NCI-H2029 (cell line): ENCODE measurements around the gene SPX.

Source experiments
- DNase-seq: peaks from one replicate; lab custom pipeline; 2025; lab: John Stamatoyannopoulos, UW

SPX gene, protein sequence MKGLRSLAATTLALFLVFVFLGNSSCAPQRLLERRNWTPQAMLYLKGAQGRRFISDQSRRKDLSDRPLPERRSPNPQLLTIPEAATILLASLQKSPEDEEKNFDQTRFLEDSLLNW

GRCh38 chr12:21526053-21526452, at the start of gene SPX:
TSS of gene SPX (plus strand) at chr12:21526296. CDS start at chr12:21526473, 177 bp downstream.
- DNase-seq = no peak

DNA sequence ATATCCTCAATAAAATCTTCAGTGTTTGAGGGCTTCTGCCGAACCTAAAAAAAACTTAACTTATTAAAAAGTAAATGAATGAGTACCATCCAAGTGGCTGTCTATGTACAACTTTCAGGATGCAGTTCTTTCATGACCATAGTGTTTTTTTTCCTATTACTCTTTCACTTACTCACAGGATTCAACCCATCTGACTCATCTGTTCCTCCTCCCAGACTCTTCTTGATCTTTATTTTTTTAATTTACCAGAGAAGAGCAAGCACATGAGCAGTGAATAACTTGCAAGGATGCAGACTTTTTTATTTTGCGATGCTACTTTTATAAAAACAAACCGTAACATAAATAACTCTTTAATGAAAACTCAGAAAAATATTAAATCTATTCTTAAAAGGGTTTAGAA, 49.1 kb upstream of the SPX start:
- no peak for DNase-seq

GRCh38 chr12:21478756-21479455, 47.2 kb upstream of the SPX start:
- DNase-seq = no peak

DNA sequence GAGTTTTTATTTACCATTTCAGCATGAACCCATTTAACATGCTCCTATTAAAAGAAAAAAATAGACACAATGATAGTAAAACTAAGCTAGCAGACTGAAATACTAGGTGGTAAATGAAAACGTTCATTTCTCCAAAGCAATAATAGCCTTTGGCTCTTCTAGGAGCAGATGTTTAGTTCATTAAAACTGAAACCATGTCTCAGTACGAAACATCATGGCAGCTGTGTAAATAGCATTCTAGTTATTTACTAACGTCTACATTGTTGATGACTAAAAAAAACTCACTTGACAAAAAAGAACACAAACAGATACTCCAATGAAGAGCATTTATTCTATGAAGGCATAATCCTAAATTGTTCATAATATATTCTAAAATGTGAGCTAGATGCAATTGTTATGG, 42.6 kb upstream of the SPX start:
- peak; percentile 84 for DNase-seq

DNA sequence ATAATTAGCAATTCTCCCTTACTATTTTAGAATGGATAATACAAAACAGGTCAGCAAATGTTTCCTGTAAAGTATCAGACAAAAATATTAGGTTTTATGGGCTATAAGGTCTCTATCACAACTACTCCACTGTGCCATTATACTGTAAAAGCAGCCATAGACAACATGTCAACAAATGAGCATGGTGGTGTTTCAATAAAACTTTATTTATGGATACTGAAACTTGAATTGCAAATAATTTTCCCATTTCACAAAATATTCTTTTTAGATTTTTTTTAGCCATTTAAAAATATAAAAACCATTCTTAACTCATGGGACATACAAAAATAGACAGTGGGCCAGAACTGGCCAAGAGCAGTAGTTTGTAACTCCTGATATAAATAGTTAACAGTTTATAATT, 40.1 kb upstream of the SPX start:
- no peak for DNase-seq

- no peak for DNase-seq
Observed at GRCh38 chr12:21499765-21500164, 26.3 kb upstream of the SPX start.

GRCh38 chr12:21500786-21501257, 25.3 kb upstream of the SPX start:
- no peak for DNase-seq

DNA sequence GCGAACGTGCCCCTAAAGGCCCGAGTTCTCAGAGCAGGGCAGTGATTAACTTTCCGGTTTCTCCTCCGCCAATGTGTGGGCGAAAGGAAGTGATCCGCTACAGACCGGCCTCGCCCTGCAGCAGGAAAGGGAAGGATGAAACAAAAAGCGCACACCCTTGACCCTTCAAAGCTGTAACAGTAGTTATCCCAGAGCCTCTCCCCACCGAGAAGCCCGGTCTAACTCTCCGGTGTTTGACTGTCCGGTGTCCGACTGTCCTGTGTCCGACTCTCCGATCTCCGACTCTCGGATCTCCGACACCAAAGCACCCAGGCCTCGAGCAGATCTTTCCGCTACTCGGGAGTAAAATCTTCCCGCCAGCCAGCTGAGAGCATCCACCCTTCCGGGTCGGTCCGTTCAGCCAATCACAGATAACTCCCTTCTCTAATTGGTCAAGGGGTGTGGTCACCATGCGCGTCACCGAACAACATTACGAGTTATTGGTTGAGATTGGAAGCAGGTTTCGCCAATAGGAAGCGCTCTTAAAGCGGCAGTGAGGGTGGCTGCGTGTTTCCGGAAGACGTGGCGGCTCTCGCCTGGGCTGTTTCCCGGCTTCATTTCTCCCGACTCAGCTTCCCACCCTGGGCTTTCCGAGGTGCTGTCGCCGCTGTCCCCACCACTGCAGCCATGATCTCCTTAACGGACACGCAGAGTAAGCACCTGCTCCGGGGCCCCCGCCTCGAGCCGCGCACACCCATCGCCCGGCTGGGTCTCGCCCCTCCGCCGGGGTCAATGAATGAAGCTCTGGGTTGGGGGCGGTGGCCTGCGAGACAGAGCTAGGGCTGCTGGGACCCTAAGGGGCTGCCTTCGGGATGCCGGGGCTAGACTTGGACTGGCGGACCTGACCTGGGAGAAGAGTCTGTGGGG, 24.6 kb upstream of the SPX start, which contains the start of the genes GOLT1B and RECQL:
TSS of gene GOLT1B (plus strand) at position 532 of the 906 bp plus-strand sequence. CDS start at position 667, 135 bp downstream.
TSS of gene RECQL (minus strand) at position 378 of the 906 bp plus-strand sequence. CDS start 2,065 bp downstream, outside the sequence.
- peak; percentile 97 for DNase-seq

- DNase-seq = no peak
Observed at GRCh38 chr12:21502164-21502496, 24.0 kb upstream of the SPX start.

GRCh38 chr12:21502872-21503271, 23.2 kb upstream of the SPX start:
- DNase-seq = no peak

- no peak for DNase-seq
Observed at GRCh38 chr12:21505888-21506287, 20.2 kb upstream of the SPX start.

DNA sequence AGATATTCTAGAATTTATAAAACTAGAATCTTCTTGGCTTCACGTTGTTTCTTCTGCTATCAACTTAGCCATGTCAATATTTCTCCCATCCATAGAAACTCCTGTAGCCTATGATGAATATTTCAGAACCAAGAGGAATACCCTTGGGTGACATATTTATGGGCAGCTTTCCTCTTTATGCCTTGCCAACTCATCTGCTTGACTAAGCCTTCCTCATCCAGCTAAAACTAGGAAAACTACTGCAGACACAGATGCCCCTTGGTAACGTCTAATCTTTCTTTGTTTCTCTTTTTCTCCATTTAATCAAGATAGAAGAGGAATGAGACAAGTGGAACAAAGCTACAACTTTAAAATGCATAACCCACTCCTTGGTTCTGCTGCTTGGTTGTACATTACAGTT, 18.2 kb upstream of the SPX start:
- DNase-seq = no peak

- no peak for DNase-seq
Observed at GRCh38 chr12:21509768-21510167, 16.3 kb upstream of the SPX start.

DNA sequence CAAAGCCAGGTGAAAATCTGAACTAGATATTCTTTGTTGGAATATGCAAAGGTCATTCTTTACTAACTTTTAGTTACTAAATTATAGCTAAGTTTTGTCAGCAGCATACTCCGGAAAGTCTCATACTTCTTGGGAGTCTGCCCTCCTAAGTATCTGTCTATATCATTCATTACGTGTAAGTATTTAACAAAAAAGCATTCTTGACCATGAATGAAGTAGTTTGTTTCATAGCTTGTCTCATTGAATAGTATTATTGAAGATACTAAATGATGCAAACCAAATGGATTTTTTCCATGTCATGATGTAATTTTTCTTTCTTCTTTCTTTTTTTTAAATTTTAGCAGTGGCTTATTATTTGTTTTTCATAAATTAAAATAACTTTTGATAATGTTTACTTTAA, 9.8 kb upstream of the SPX start:
- no peak for DNase-seq

DNA sequence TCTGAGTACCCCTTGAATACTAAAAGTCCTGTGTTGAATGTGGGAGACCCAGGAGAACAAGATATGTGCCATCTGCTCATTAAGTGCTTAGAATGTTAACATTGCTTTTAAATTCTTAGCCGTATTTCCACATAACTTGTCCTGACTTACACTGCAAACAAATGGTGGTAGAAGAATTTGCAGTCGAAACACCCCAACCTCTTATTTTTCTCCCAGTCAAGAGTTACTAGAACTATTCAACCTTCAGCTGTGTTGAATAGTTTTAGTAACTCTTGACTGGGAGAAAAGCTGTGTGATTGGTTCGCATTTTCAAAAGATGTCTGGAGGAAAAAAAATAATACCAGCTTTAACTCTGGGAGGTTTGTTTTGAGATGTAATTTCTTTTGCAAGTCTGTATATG, 7.6 kb upstream of the SPX start:
- DNase-seq = no peak

DNA sequence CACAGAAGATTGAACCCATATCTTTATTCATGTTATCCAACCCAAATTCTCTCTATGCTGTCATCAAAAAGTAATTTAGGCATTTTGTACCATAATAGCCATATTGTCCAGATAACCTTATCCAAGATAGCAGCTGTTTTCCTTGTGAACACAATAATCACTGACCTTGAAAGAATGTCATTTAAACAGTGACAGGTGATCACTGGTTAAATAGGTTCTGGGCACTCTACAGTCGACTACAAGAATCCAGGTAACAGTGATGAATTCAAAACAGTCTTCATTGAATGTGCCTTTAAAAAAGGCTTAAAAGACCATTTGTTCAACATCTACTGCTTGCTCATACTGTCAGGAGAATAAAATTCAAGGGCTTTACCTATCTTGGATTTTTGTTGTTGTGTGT, 4.6 kb upstream of the SPX start:
- no peak for DNase-seq

GRCh38 chr12:21523148-21523547, 2.9 kb upstream of the SPX start:
- no peak for DNase-seq

DNA sequence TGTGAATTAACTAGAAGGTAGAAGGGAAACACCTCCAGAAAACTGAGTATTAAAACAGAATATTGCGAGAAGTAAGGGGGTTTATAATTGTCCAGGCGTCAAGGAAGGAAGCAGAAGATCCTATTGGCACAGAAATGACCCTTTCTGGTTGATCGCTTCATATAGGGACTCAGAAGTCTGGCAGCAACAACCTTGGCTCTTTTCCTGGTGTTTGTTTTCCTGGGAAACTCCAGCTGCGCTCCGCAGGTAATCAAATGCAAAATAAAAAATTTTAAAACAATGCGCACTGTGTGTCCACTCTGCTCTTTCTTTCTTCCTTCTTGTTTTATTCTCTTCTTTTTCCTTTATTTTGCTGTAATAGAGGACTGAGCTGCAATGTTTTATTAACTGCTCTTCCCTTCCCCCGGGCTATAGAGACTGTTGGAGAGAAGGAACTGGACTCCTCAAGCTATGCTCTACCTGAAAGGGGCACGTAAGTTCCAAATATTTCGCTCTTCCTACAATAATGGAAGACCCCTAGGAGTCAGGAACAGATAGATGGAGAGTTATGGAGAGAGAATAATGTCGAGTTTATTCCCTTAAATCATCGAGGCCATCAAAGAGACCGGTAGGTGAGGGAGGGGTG, 737 bp downstream of the SPX start:
- peak; percentile 39 for DNase-seq

GRCh38 chr12:21527451-21528180, 1.5 kb downstream of the SPX start:
- DNase-seq = peak; percentile 64

- DNase-seq = no peak
Observed at GRCh38 chr12:21528953-21529352, 2.9 kb downstream of the SPX start.

DNA sequence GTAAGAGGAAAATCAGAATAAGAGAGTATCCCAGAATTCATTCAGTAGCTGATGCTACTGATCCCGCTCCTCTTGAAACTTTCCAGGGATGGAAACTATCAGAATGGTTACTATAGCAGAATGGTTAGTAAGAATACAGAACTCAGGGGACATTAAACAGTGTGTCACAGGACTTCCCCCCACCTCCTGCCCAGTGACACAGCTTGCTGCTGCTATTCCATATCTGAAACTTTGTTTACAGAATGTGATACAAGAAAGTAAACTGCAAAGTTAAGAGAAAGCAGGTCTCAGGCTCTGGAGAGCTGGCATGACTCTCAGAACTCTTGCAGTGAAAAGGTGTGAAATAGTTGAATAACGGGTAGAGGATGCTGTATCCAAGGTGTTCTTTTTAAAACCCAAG, 3.4 kb downstream of the SPX start:
- no peak for DNase-seq
